ENCODE results near the gene DDRGK1.

DNA sequence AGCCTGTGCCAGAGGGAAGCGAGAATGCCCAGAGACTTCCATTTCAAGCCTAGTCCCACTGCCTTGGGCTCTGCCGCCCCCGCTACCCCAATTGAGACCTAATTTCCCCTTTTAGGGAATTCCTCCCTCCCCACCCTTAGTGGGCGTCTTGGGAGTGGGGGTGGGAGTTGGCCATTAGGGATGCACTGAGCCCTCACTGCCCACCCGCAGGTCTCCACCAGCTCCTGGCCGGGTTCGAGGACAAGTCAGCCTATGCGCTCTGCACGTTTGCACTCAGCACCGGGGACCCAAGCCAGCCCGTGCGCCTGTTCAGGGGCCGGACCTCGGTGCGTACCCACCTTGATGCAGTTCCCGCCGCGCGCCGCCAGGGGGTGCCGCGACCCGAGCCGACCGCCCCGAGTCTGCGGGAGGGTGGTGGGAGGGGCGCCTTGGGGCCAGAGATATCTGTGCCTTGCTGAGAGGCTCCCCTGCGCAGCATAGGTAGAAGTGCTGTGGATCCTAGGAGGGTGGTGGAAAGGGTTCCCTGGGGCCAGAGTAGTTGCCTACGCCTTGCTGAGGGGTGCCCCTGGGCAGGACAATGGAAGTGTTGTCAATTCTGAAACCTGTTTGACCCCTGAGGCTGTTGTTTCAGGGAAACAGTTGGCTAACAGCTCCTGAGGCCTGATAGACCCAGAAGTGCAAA, 14.0 kb upstream of the DDRGK1 start:
- TF ChIP-seq, protein P1, sequence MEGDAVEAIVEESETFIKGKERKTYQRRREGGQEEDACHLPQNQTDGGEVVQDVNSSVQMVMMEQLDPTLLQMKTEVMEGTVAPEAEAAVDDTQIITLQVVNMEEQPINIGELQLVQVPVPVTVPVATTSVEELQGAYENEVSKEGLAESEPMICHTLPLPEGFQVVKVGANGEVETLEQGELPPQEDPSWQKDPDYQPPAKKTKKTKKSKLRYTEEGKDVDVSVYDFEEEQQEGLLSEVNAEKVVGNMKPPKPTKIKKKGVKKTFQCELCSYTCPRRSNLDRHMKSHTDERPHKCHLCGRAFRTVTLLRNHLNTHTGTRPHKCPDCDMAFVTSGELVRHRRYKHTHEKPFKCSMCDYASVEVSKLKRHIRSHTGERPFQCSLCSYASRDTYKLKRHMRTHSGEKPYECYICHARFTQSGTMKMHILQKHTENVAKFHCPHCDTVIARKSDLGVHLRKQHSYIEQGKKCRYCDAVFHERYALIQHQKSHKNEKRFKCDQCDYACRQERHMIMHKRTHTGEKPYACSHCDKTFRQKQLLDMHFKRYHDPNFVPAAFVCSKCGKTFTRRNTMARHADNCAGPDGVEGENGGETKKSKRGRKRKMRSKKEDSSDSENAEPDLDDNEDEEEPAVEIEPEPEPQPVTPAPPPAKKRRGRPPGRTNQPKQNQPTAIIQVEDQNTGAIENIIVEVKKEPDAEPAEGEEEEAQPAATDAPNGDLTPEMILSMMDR (IDR thresholded peaks at IDR 0.05), result peak; percentile 95
- TF ChIP-seq ZFX (IDR thresholded peaks at IDR 0.05; ENCODE audit: borderline replicate concordance), result no peak

Measured in 22Rv1 (cell line).